Mucosa of descending colon (tissue), 3 donors: ENCODE results near the gene TMEM50B. TPM values are rescaled to one million over a fixed set of nuclear protein-coding genes. Genes with fewer than 3 reads are reported as not detected.

ENCODE experiments used
- total RNA-seq, 3 donors: library from RNA; stranded (reverse); fragmentation: NEBNext Ultra II Directional in 2 of 3; extraction: Animal tissue kit (Norgen Biotek cat#: 25700) in 2 of 3; gene quantifications; one replicate each; pipeline versions ENCODE4 v1.2.1 to v1.2.4, GENCODE V29; 2021 to 2023
- donor health status: DM: no; HTN: no; CAD: no; lungs with moderate emphysema.
- donor health status: DM: no; HTN: no; CAD: no.
- donor health status: DM: no; HTN: yes; CAD: no.

The TMEM50B gene
- total RNA-seq, 3 donors from 2014 or later: 40.5 to 53.1 (median 42.2) TPM

Other genes with a start within 250 kb of the TMEM50B start
- 100 to 1,000 TPM in 1 of 3 donors, 10 to 100 TPM in 2; 45.3 to 100 (median 77.0) TPM for gene IL10RB, start 213.6 kb downstream of the TMEM50B start, total RNA-seq
- 10 to 100 TPM; 41.9 to 49.5 (median 43.3) TPM for gene IFNAR1, start 155.0 kb downstream of the TMEM50B start, total RNA-seq
- 100 to 1,000 TPM in 1 of 3 donors, 10 to 100 TPM in 2; 56.3 to 155 (median 87.8) TPM for gene IFNGR2, start 76.6 kb downstream of the TMEM50B start, total RNA-seq
- 1 to 10 TPM; 1.9 to 3.0 (median 2.9) TPM for gene DNAJC28, start 11.7 kb upstream of the TMEM50B start, total RNA-seq
- 10 to 100 TPM; 45.5 to 57.2 (median 55.6) TPM for gene GART, start 62.1 kb upstream of the TMEM50B start, total RNA-seq
- 100 to 1,000 TPM; 240 to 293 (median 254) TPM for gene SON, start 63.1 kb upstream of the TMEM50B start, total RNA-seq
- gene DONSON, start 108.7 kb upstream of the TMEM50B start, total RNA-seq: 10 to 100 TPM in 1 of 3 donors, 1 to 10 TPM in 2; 7.6 to 10.5 (median 9.6) TPM
- 10 to 100 TPM; 33.1 to 55.5 (median 34.0) TPM for gene CRYZL1, start 161.8 kb upstream of the TMEM50B start, total RNA-seq
- 10 to 100 TPM; 35.6 to 54.8 (median 45.3) TPM for gene ITSN1, start 162.5 kb upstream of the TMEM50B start, total RNA-seq